ENCODE data around the gene PCYT1A.
"Not testable (repeated sequence)": the region's sequence is repeated elsewhere in the genome, so short reads cannot be mapped to it uniquely, and the experiment has no call there.

The PCYT1A gene

DNA sequence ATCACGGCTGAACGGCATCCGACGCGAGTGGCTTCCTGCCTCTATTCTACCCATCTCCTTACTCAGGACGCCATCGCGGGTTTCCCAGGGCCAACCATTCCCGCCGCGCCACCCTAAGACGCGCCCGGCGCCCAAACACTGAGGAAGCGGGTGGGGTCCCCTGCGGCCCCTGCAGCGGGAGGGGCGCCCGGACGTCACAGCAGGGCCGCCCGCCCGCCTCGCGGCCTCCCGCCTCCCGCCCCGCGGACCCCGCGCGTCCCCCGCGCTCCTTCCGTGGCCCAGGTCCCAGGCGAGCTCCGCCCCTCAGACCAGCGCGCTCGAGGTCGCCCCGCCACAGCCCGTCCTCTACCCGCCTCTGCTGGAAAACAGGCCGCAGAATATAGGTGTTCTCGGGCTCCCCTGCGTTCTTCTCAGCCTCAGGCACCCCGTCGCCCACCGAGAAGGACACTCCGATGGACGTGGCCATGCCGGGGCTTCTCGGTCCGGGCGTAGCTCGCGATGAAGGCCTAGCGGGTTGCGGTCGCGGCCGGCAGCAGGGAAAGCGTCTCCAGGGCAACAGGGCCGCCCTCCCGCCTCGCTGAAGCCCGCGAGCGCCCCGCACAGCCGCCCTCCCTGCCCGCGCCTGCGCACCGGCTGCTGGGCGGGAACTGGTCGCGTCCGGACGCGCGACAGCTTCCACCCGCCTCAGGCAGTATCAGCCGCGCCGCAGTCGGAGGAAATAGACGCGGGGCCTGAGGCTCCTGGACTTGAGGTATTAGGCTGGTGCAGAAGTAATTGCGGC is 30.4 kb upstream of the PCYT1A start, which contains the start of gene DYNLT2B:
TSS of gene DYNLT2B (minus strand) at position 554 of the 781 bp plus-strand sequence. CDS start at position 466, 88 bp downstream.
- no peaks in the 10 kb centered on the region for H3K36me3 ChIP-seq (ENCODE audit: control insufficient read depth, insufficient read depth, low read length, severe bottlenecking)
- peak within 1 kb of the TSS; percentile 88 for H3K9ac ChIP-seq (ENCODE audit: low read length)
- H3K9me3 ChIP-seq (ENCODE audit: control insufficient read depth, low read length) = no peaks in the 10 kb centered on the region
- H3K4me1 ChIP-seq (ENCODE audit: control insufficient read depth, insufficient read depth, low read length) = no peaks in the 10 kb centered on the region
- H3K27me3 ChIP-seq (replicated peaks; ENCODE audit: control insufficient read depth, insufficient read depth, low read length) = no peaks in the 10 kb centered on the region
- peak; percentile 96 for DNase-seq (ENCODE audit: low read depth)
- peak within 1 kb of the TSS; percentile 90 for H3K4me3 ChIP-seq (ENCODE audit: low read length)

DNA sequence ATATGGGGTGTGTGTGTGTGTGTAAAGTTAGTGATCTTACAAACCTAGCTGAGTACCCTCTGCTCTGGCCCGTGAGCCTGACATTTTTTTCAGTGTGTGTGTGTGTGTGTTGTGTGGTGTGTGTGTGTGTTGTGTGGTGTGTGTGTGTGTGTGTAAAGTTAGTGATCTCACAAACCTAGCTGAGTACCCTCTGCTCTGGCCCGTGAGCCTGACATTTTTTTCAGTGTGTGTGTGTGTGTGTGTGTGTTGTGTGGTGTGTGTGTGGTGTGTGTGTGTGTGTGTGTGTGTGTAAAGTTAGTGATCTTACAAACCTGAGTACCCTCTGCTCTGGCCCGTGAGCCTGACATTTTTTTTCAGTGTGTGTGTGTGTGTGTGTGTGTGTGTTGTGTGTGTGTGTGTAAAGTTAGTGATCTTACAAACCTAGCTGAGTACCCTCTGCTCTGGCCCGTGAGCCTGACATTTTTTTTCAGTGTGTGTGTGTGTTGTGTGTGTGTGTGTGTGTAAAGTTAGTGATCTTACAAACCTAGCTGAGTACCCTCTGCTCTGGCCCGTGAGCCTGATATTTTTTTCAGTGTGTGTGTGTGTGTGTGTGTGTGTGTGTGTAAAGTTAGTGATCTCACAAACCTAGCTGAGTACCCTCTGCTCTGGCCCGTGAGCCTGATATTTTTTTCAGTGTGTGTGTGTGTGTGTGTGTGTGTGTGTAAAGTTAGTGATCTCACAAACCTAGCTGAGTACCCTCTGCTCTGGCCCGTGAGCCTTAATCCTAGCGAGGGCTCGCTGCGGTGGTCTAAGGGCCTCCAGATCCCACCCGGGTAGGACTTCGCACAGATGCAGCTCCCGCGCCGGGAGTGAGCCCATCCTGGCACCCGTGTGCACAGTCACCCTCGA is 29.5 kb upstream of the PCYT1A start:
- H3K4me3 ChIP-seq (ENCODE audit: low read length) = peak overlapping the region; percentile 90
- DNase-seq (ENCODE audit: low read depth); H3K4me1 ChIP-seq (ENCODE audit: control insufficient read depth, insufficient read depth, low read length); H3K27me3 ChIP-seq (replicated peaks; ENCODE audit: control insufficient read depth, insufficient read depth, low read length); H3K9me3 ChIP-seq (ENCODE audit: control insufficient read depth, low read length); H3K36me3 ChIP-seq (ENCODE audit: control insufficient read depth, insufficient read depth, low read length, severe bottlenecking): not testable (repeated sequence)
- peak overlapping the region; percentile 88 for H3K9ac ChIP-seq (ENCODE audit: low read length)

DNA sequence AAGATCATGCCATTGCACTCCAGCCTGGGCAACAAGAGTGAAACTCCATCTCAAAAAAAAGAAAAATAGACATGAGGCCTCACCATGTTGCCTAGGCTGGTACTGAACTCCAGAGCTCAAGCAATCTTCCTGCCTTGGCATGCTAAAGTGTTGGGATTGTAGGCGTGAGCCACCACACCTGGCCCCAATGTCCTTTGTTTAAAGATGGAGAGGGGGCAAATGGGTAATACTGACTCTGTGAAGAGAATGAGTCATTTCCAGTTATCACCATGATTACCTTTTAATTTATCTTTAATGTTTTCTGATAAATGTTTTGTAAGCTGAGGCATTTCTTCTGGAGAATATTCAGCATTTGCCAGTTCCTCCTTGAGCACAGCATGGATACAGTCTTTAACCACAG is 28.3 kb upstream of the PCYT1A start:
- no peak for DNase-seq (ENCODE audit: low read depth)
- Histone ChIP-seq H3K27me3 (replicated peaks; ENCODE audit: control insufficient read depth, insufficient read depth, low read length) (no peaks in the 10 kb centered on the region), H3K9ac (ENCODE audit: low read length) (no peak overlapping the region), H3K36me3 (ENCODE audit: control insufficient read depth, insufficient read depth, low read length, severe bottlenecking) (no peaks in the 10 kb centered on the region), H3K4me3 (ENCODE audit: low read length) (no peak overlapping the region), H3K9me3 (ENCODE audit: control insufficient read depth, low read length) (no peaks in the 10 kb centered on the region), H3K4me1 (ENCODE audit: control insufficient read depth, insufficient read depth, low read length) (no peaks in the 10 kb centered on the region)

DNA sequence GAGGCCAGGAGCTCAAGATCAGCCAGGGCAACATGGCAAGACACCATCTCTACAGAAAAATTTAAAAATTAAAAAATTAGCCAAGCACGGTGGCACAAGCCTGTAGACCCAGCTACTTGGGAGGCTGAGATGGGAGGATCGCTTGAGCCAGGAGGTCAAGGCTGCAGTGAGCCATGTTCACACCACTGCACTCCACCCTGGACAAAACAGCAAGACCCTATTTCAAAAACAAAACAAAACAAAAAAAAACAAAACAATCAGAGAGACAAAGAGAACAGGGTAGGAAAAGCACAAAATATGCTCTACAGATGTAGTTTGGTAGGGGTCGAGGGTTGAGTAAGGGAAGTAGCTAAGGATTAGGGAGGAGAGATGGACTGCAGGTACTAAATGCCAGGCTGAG is 27.1 kb upstream of the PCYT1A start:
- H3K4me1 ChIP-seq (ENCODE audit: control insufficient read depth, insufficient read depth, low read length) = no peaks in the 10 kb centered on the region
- no peak overlapping the region for H3K9ac ChIP-seq (ENCODE audit: low read length)
- no peaks in the 10 kb centered on the region for H3K27me3 ChIP-seq (replicated peaks; ENCODE audit: control insufficient read depth, insufficient read depth, low read length)
- no peak overlapping the region for H3K4me3 ChIP-seq (ENCODE audit: low read length)
- no peaks in the 10 kb centered on the region for H3K36me3 ChIP-seq (ENCODE audit: control insufficient read depth, insufficient read depth, low read length, severe bottlenecking)
- H3K9me3 ChIP-seq (ENCODE audit: control insufficient read depth, low read length) = no peaks in the 10 kb centered on the region
- DNase-seq (ENCODE audit: low read depth) = no peak

DNA sequence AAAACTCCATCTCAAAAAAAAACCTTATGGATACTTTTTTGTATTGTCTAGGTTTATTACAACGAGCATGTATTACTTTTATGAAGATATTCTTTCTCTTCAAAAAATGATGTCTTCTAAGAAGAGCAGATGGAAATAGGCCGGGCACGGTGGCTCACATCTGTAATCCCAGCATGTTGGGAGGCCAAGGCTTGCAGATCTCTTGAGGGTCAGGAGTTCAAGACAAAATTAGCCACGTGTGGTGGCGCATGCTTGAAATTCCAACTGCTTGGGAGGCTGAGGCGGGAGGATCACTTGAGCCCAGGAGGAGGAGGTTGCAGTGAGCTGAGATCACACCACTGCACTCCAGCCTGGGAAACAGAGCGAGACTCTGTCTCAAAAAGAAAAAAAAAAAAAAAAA is 26.6 kb upstream of the PCYT1A start:
- not testable (repeated sequence) for H3K9ac ChIP-seq (ENCODE audit: low read length); H3K4me3 ChIP-seq (ENCODE audit: low read length); DNase-seq (ENCODE audit: low read depth); H3K27me3 ChIP-seq (replicated peaks; ENCODE audit: control insufficient read depth, insufficient read depth, low read length); H3K9me3 ChIP-seq (ENCODE audit: control insufficient read depth, low read length); H3K36me3 ChIP-seq (ENCODE audit: control insufficient read depth, insufficient read depth, low read length, severe bottlenecking); H3K4me1 ChIP-seq (ENCODE audit: control insufficient read depth, insufficient read depth, low read length)

DNA sequence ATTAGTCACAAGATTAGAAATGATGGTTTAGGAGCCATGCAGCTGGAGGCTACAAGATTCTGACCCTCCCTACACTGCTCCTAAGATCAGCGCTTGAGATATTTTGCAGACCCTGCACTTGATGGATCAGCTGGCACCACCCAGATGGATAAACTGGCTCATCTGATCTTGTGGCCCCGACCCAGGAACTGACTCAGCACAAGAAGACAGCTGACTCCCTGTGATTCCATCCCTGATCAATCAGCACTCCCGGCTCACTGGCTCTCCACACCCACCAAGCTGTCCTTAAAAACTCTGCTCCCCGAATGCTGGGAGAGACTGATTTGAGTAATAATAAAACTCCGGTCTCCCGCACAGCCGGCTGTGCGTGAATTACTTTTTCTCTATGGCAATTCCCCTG is 15.4 kb upstream of the PCYT1A start:
- not testable (repeated sequence) for DNase-seq (ENCODE audit: low read depth); H3K9me3 ChIP-seq (ENCODE audit: control insufficient read depth, low read length); H3K4me3 ChIP-seq (ENCODE audit: low read length); H3K9ac ChIP-seq (ENCODE audit: low read length); H3K27me3 ChIP-seq (replicated peaks; ENCODE audit: control insufficient read depth, insufficient read depth, low read length); H3K4me1 ChIP-seq (ENCODE audit: control insufficient read depth, insufficient read depth, low read length); H3K36me3 ChIP-seq (ENCODE audit: control insufficient read depth, insufficient read depth, low read length, severe bottlenecking)

DNA sequence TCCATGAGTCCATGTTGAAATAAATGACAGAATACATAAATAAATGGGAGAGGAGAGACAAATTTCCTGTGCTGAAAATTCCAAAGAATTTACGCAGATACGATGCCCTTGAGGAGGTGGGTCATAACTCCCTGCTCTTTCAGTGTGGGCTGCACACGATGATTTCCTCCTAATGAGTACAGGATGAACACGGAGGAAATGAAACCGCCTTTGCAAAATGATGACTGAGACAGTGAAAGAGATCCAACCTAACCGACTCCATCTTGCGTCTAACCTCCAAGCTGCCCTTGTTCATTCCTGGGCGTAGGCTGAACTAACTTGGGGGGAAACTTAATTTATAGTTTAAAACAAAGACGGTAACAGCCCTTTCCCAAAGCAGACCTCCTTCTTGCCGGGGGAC is 15.0 kb upstream of the PCYT1A start:
- not testable (repeated sequence) for DNase-seq (ENCODE audit: low read depth); H3K9me3 ChIP-seq (ENCODE audit: control insufficient read depth, low read length); H3K27me3 ChIP-seq (replicated peaks; ENCODE audit: control insufficient read depth, insufficient read depth, low read length); H3K4me1 ChIP-seq (ENCODE audit: control insufficient read depth, insufficient read depth, low read length); H3K4me3 ChIP-seq (ENCODE audit: low read length); H3K9ac ChIP-seq (ENCODE audit: low read length); H3K36me3 ChIP-seq (ENCODE audit: control insufficient read depth, insufficient read depth, low read length, severe bottlenecking)

DNA sequence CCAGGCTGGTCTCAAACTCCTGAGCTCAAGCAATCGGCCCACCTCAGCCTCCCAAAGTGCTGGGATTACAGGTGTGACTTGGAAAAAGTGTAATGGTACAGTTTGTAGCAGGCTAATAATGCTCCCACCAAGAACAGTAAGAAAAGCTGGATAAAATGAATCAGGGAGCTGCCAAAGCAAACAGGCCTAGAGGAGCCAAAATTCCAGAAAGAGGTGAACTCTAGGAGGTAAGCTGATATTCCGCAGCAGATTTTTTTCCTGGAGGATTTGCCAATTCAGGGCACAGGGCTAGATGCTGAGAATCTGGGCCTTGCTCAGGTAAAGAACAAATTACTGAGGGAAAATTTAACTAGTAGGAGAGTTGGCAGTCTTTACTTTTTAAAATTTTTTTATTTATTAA is 11.0 kb upstream of the PCYT1A start:
- Histone ChIP-seq H3K36me3 (ENCODE audit: control insufficient read depth, insufficient read depth, low read length, severe bottlenecking) (no peaks in the 10 kb centered on the region), H3K4me3 (ENCODE audit: low read length) (no peak overlapping the region), H3K27me3 (replicated peaks; ENCODE audit: control insufficient read depth, insufficient read depth, low read length) (no peaks in the 10 kb centered on the region), H3K9ac (ENCODE audit: low read length) (no peak overlapping the region), H3K4me1 (ENCODE audit: control insufficient read depth, insufficient read depth, low read length) (no peaks in the 10 kb centered on the region), H3K9me3 (ENCODE audit: control insufficient read depth, low read length) (no peaks in the 10 kb centered on the region)
- no peak for DNase-seq (ENCODE audit: low read depth)

DNA sequence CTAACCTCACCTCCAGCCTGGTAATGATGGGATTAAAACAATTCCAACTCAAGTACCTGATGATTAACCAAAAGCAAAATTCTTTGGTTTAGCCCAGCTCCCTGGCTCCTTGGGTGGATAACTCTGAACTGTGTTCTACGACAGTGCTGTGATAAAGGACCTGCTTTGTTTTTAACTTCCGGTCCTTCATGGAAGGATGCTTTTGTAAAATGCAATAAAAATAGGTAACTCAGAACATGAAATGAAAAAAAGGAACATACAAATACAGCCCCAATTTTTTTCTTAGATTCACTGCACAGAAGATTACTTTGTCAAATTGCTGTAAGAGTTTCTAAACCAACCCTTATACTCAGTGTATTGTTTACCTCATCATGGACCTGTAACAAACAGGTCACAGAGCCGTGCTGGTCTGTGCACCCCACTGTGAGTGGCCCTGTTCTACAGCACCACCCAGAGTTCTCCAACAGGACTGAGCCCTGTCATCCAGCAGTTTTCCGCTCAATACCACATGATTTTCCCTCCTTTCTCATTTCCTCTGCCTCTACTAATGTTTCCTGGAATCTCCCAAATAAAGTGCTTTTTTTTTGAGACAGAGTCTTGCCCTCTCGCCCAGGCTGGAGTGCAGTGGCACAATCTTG is 4.9 kb upstream of the PCYT1A start:
- Histone ChIP-seq H3K9ac (ENCODE audit: low read length) (no peak overlapping the region), H3K27me3 (replicated peaks; ENCODE audit: control insufficient read depth, insufficient read depth, low read length) (no peaks in the 10 kb centered on the region), H3K9me3 (ENCODE audit: control insufficient read depth, low read length) (no peaks in the 10 kb centered on the region), H3K4me1 (ENCODE audit: control insufficient read depth, insufficient read depth, low read length) (no peaks in the 10 kb centered on the region), H3K4me3 (ENCODE audit: low read length) (no peak overlapping the region), H3K36me3 (ENCODE audit: control insufficient read depth, insufficient read depth, low read length, severe bottlenecking) (no peaks in the 10 kb centered on the region)
- DNase-seq (ENCODE audit: low read depth) = no peak

DNA sequence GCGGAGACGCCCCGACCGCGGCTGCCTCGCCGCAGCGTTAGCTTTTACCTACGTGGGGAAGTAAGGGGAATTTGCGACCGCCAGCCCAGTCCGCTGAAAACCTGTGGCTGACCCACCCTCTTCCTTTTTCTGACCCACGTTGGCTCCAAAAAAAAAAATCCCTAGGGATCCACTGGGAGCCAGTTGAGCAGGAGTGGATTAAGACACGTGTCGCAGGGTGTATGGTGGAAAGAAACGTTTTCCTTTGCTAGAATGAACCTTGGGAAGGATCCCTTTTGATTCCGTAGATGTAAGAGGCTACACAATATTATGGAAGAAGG is 575 bp upstream of the PCYT1A start:
- H3K4me3 ChIP-seq (ENCODE audit: low read length) = peak overlapping the region; percentile 95
- peak overlapping the region; percentile 96 for H3K9ac ChIP-seq (ENCODE audit: low read length)
- no peaks in the 10 kb centered on the region for H3K9me3 ChIP-seq (ENCODE audit: control insufficient read depth, low read length)
- H3K27me3 ChIP-seq (replicated peaks; ENCODE audit: control insufficient read depth, insufficient read depth, low read length) = no peaks in the 10 kb centered on the region
- DNase-seq (ENCODE audit: low read depth) = no peak
- peaks cover 29% of the 10 kb centered on the region for H3K4me1 ChIP-seq (ENCODE audit: control insufficient read depth, insufficient read depth, low read length)
- no peaks in the 10 kb centered on the region for H3K36me3 ChIP-seq (ENCODE audit: control insufficient read depth, insufficient read depth, low read length, severe bottlenecking)

DNA sequence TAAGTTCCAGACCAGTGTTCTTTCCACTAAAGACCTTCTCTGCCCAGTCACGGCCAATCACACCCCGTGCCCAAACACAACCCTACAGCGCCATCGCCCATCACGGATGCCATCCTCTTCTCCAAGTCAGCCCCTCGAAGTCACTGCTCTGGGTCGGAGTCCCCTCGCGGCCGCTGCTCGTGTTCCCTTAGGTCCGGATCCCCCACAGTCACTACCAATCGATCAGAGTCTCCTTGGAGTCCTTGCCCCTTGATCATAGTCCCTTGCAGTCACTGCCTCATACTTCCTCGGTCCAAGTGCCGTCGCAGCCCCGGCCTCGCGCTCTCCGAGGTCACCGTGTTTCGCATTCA is 461 bp downstream of the PCYT1A start:
- Histone ChIP-seq H3K9me3 (ENCODE audit: control insufficient read depth, low read length) (no peaks in the 10 kb centered on the region), H3K4me3 (ENCODE audit: low read length) (peak overlapping the region; percentile 95), H3K9ac (ENCODE audit: low read length) (peak overlapping the region; percentile 96), H3K36me3 (ENCODE audit: control insufficient read depth, insufficient read depth, low read length, severe bottlenecking) (no peaks in the 10 kb centered on the region), H3K4me1 (ENCODE audit: control insufficient read depth, insufficient read depth, low read length) (peaks cover 39% of the 10 kb centered on the region), H3K27me3 (replicated peaks; ENCODE audit: control insufficient read depth, insufficient read depth, low read length) (no peaks in the 10 kb centered on the region)
- peak; percentile 58 for DNase-seq (ENCODE audit: low read depth)

Data from adipocyte (in vitro differentiated cells).